H1 (cell line): Measurements from ENCODE around the gene TRIM41. TPM values are rescaled to one million over a fixed set of nuclear protein-coding genes. Genes with fewer than 3 reads are reported as not detected.

Experiments used
- CTCF ChIA-PET: fragments of 300-600 bp; sonication (Branson Sonifier 250); formaldehyde crosslinking; loops from one replicate; lab custom pipeline; 2021; ENCODE audit not compliant: partially characterized antibody; lab: Charles Lee
- POLR2A ChIA-PET: fragments of 300-600 bp; sonication (Branson Sonifier 250); formaldehyde crosslinking; loops from one replicate; lab custom pipeline; 2021; ENCODE audit warnings: inconsistent platforms; ENCODE audit not compliant: partially characterized antibody; lab: Charles Lee
- DNase-seq, 2 experiments: peaks; one replicate each; pipeline versions ENCODE4 v3.0.0 to v3.0.0-alpha.2; 2010 to 2022; ENCODE audit warnings: low spot score in 2 of 2, low read depth in 1 of 2, mixed read lengths in 1 of 2
- FAIRE-seq: peaks from 2 replicates; lab custom pipeline; 2011; peaks lifted over from hg19 to GRCh38; lab: Jason Lieb, UNC
- H2AFZ ChIP-seq: 2 replicates; pipeline ENCODE4 v1.8.1; 2012; ENCODE audit warnings: low read length, inconsistent platforms
- H2AK5ac ChIP-seq: 2 replicates; pipeline ENCODE4 v1.6.1; 2013; ENCODE audit warnings: low read depth, low read length
- H2BK120ac ChIP-seq: replicated peaks from 2 replicates; pipeline ENCODE3; 2013; ENCODE audit warnings: low read depth, low read length, inconsistent platforms
- H2BK12ac ChIP-seq: 2 replicates; pipeline ENCODE4 v1.6.1; 2013; ENCODE audit warnings: low read depth, low read length
- H2BK15ac ChIP-seq: 2 replicates; pipeline ENCODE4 v1.6.1; 2013; ENCODE audit warnings: low read length
- H2BK20ac ChIP-seq: 2 replicates; pipeline ENCODE4 v1.6.1; 2013; ENCODE audit warnings: low read length
- H2BK5ac ChIP-seq: 2 replicates; pipeline ENCODE4 v1.6.1; 2013; ENCODE audit warnings: low read depth, low read length
- H3K14ac ChIP-seq: 2 replicates; pipeline ENCODE4 v1.6.1; 2013; ENCODE audit warnings: inconsistent platforms; ENCODE audit not compliant: insufficient read length
- H3K18ac ChIP-seq: 2 replicates; pipeline ENCODE4 v1.6.1; 2013; ENCODE audit warnings: low read length; ENCODE audit errors: extremely low read depth
- H3K23ac ChIP-seq: 2 replicates; pipeline ENCODE4 v1.6.1; 2013; ENCODE audit warnings: inconsistent platforms; ENCODE audit not compliant: insufficient read length
- H3K23me2 ChIP-seq: 2 replicates; pipeline ENCODE4 v1.6.1; 2013; ENCODE audit warnings: low read depth, low read length
- H3K27ac ChIP-seq: 2 replicates; pipeline ENCODE4 v1.6.1; 2011; ENCODE audit warnings: low read depth, low read length, inconsistent platforms
- H3K27me3 ChIP-seq, 4 experiments: replicated peaks in 1 of 4; 1 replicate in 1 of 4; 2 replicates in 3 of 4; pipeline versions ENCODE4 v1.6.1 to v1.8.1; 2011 to 2013; ENCODE audit warnings: low read length in 3 of 4, mild to moderate bottlenecking in 3 of 4, inconsistent platforms in 2 of 4, mixed read lengths in 2 of 4, moderate library complexity in 1 of 4; ENCODE audit not compliant: control insufficient read depth in 3 of 4, insufficient read depth in 3 of 4; ENCODE audit errors: extremely low read depth in 1 of 4
- H3K36me3 ChIP-seq, 4 experiments: 2 replicates each; pipeline versions ENCODE4 v1.6.1 to v1.8.1; 2011 to 2013; ENCODE audit warnings: mild to moderate bottlenecking in 4 of 4, low read length in 3 of 4, moderate library complexity in 2 of 4, control low read depth in 1 of 4, inconsistent platforms in 1 of 4; ENCODE audit not compliant: insufficient read depth in 4 of 4, control insufficient read depth in 2 of 4
- H3K4ac ChIP-seq: replicated peaks from 2 replicates; pipeline ENCODE3; 2013; ENCODE audit warnings: low read length, low read depth, mixed read lengths, inconsistent platforms; ENCODE audit not compliant: insufficient read length
- H3K4me1 ChIP-seq, 4 experiments: replicated peaks in 1 of 4; 1 replicate in 1 of 4; 2 replicates in 3 of 4; pipeline versions ENCODE4 v1.6.1 to v1.8.1; 2011 to 2013; ENCODE audit warnings: low read length in 3 of 4, inconsistent platforms in 2 of 4, mixed read lengths in 1 of 4; ENCODE audit not compliant: insufficient read depth in 4 of 4, control insufficient read depth in 3 of 4
- H3K4me2 ChIP-seq, 2 experiments: 2 replicates each; pipeline versions ENCODE4 v1.6.1 to v1.8.1; 2011 to 2013; ENCODE audit warnings: low read depth in 2 of 2, low read length in 2 of 2, control low read depth in 1 of 2, inconsistent platforms in 1 of 2, mild to moderate bottlenecking in 1 of 2; ENCODE audit not compliant: insufficient read depth in 1 of 2
- H3K4me3 ChIP-seq, 4 experiments: fragments of 200-600, 300-600 bp in 1 of 4; sonication (generic), shearing (Covaris generic), sonication (Bioruptor Twin) in 1 of 4; 2 replicates each; pipeline versions ENCODE4 v1.5.1 to v1.8.1; 2011 to 2016; ENCODE audit warnings: low read length in 4 of 4, low read depth in 3 of 4, control low read depth in 2 of 4, inconsistent platforms in 2 of 4, mild to moderate bottlenecking in 2 of 4, mixed read lengths in 1 of 4, moderate library complexity in 1 of 4; ENCODE audit not compliant: insufficient read depth in 2 of 4; ENCODE audit errors: extremely low read depth in 1 of 4
- H3K56ac ChIP-seq: replicated peaks from 2 replicates; pipeline ENCODE3; 2013; ENCODE audit warnings: low read depth, mild to moderate bottlenecking, mixed read lengths, low read length, inconsistent platforms; ENCODE audit not compliant: insufficient read length
- H3K79me1 ChIP-seq: 2 replicates; pipeline ENCODE4 v1.6.1; 2013; ENCODE audit warnings: low read depth, low read length, control low read depth
- H3K79me2 ChIP-seq, 2 experiments: 2 replicates each; pipeline versions ENCODE4 v1.6.1 to v1.8.1; 2012 to 2013; ENCODE audit warnings: low read length in 2 of 2, mild to moderate bottlenecking in 2 of 2, inconsistent platforms in 1 of 2; ENCODE audit not compliant: insufficient read depth in 2 of 2, control insufficient read depth in 1 of 2
- H3K9ac ChIP-seq, 4 experiments: replicated peaks in 1 of 4; 1 replicate in 1 of 4; 2 replicates in 3 of 4; pipeline versions ENCODE4 v1.6.1 to v1.8.1; 2011 to 2013; ENCODE audit warnings: low read depth in 3 of 4, low read length in 3 of 4, control low read depth in 2 of 4, mild to moderate bottlenecking in 2 of 4, moderate library complexity in 2 of 4, inconsistent platforms in 1 of 4; ENCODE audit errors: extremely low read depth in 1 of 4
- H3K9me3 ChIP-seq, 2 experiments: 2 replicates each; pipeline versions ENCODE4 v1.6.1 to v1.8.1; 2012 to 2013; ENCODE audit warnings: mild to moderate bottlenecking in 2 of 2, moderate library complexity in 2 of 2, control low read depth in 1 of 2, inconsistent platforms in 1 of 2, low read depth in 1 of 2, low read length in 1 of 2, mixed read lengths in 1 of 2; ENCODE audit not compliant: insufficient read depth in 2 of 2
- H4K20me1 ChIP-seq, 2 experiments: replicated peaks in 1 of 2; 2 replicates each; pipeline versions ENCODE3 to v1.8.1; 2011 to 2013; ENCODE audit warnings: inconsistent platforms in 2 of 2, low read length in 2 of 2, mild to moderate bottlenecking in 1 of 2; ENCODE audit not compliant: insufficient read depth in 2 of 2, control insufficient read depth in 1 of 2
- H4K5ac ChIP-seq: 2 replicates; pipeline ENCODE4 v1.6.1; 2013; ENCODE audit warnings: low read length, low read depth, mixed read lengths, inconsistent platforms; ENCODE audit not compliant: insufficient read length
- H4K8ac ChIP-seq: 2 replicates; pipeline ENCODE4 v1.8.0; 2013; ENCODE audit warnings: mild to moderate bottlenecking, moderate library complexity, low read length, inconsistent platforms; ENCODE audit not compliant: insufficient read depth; ENCODE audit errors: extremely low read depth
- H4K91ac ChIP-seq: replicated peaks from 2 replicates; pipeline ENCODE3; 2013; ENCODE audit warnings: low read length, mixed read lengths, inconsistent platforms; ENCODE audit not compliant: insufficient read length
- ASH2L ChIP-seq: fragments of 200-600, 300-600 bp; sonication (generic); IDR thresholded peaks from one replicate; pipeline ENCODE4 v1.7.1; 2017; ENCODE audit warnings: low read length
- BCL11A ChIP-seq, 2 experiments: IDR thresholded peaks; one replicate each; pipeline ENCODE4 v1.6.1; 2011; ENCODE audit warnings: low read depth in 2 of 2, low read length in 2 of 2, mild to moderate bottlenecking in 2 of 2
- CHD2 ChIP-seq: IDR thresholded peaks from 2 replicates; pipeline ENCODE4 v1.6.1; 2012; ENCODE audit warnings: low read length, improper control_type of control experiment
- SUZ12 ChIP-seq: fragments of 200-600 bp; sonication (generic); IDR thresholded peaks from 2 replicates; pipeline ENCODE4 v1.6.1; 2012; ENCODE audit warnings: mild to moderate bottlenecking, inconsistent platforms, low read length, moderate library complexity, mixed read lengths
- WGBS, 2 experiments: shearing (Covaris generic) in 1 of 2; methylation state at CpG; one replicate each; pipeline versions ENCODE4 v1.1.6 to v1.1.7; 2013 to 2015; ENCODE audit warnings: low lambda C conversion rate in 2 of 2, mixed read lengths in 2 of 2, inconsistent platforms in 1 of 2, low coverage in 1 of 2, missing lambda C conversion rate in 1 of 2; ENCODE audit not compliant: insufficient replicate concordance in 2 of 2, insufficient coverage in 1 of 2, insufficient read length in 1 of 2; ENCODE audit errors: extremely low coverage in 1 of 2, missing lambda C conversion rate in 1 of 2; 5-methylcytosine and 5-hydroxymethylcytosine counted together
- polyA plus RNA-seq, 7 experiments: library from polyadenylated mRNA; depleted of rRNA in 3 of 7; stranded (reverse) in 5 of 7; unstranded in 2 of 7; fragments of >200 nt in 5 of 7; fragments of 200-250 nt in 2 of 7; gene quantifications; 1 replicate in 5 of 7; 2 replicates in 1 of 7; 4 replicates in 1 of 7; pipeline versions ENCODE4 v1.2.1 to v1.2.3, GENCODE V29; 2011 to 2013; ENCODE audit warnings: missing spikeins in 2 of 7, mixed read lengths in 2 of 7
- total RNA-seq: library from RNA; stranded (reverse); fragmentation: NEBNext Ultra II Directional; extraction: Animal tissue kit (Norgen Biotek cat#: 25700); gene quantifications from 2 replicates; pipeline ENCODE4 v1.2.1, GENCODE V29; 2021

The TRIM41 gene
- total and polyA plus RNA-seq, 2 of the 8 experiments (the other 6 are each of a cell fraction or from before 2014, with no cell fraction given) = 12.9 to 21.6 TPM

- Histone ChIP-seq H2AK5ac (no peak overlapping the region), H3K18ac (no peak overlapping the region), H2BK120ac (no peak overlapping the region), H4K8ac (no peak overlapping the region), H3K23me2 (peaks cover 17% of the 10 kb centered on the region), H3K9me3 (no peaks in the 10 kb centered on the region), H3K56ac (no peak overlapping the region), H3K14ac (no peak overlapping the region), H2BK15ac (no peak overlapping the region), H2BK12ac (0 out of 2 replicates have a peak overlapping the region, but pooled peaks have one; percentile 7), H3K23ac (no peak overlapping the region), H4K20me1 (peaks cover 0 to 4% of the 10 kb centered on the region in 2 experiments), H2BK20ac (no peak overlapping the region), H3K9ac (peak overlapping the region in 2 of 4 experiments; percentile 57 to 69; a peak in 3 of 7 replicates), H3K36me3 (no peaks in the 10 kb centered on the region), H4K91ac (no peak overlapping the region), H3K4ac (no peak overlapping the region), H3K4me3 (peak overlapping the region; percentile 46 to 76 (median 63); a peak in 7 of 8 replicates), H3K4me1 (peaks cover 0 to 2% (median 0%) of the 10 kb centered on the region in 4 experiments; a peak in 3 of 7 replicates), H3K79me2 (no peaks in the 10 kb centered on the region), H3K79me1 (no peaks in the 10 kb centered on the region), H3K4me2 (peak overlapping the region; percentile 92 to 97), H2BK5ac (no peak overlapping the region), H2AFZ (no peak overlapping the region), H4K5ac (no peak overlapping the region), H3K27me3 (peaks cover 0 to 5% (median 1%) of the 10 kb centered on the region in 4 experiments; a peak in 2 of 7 replicates), H3K27ac (no peak overlapping the region)
- 16% methylated on average over 13 of the region's 13 CpGs; no CpG with 5 or more reads in 1 of the 2 experiments for WGBS, 2 experiments
- no peak for DNase-seq
- CTCF ChIA-PET = no interaction called here
- TF ChIP-seq SUZ12 = no peak
- TF ChIP-seq ASH2L = no peak
- TF ChIP-seq BCL11A (IDR thresholded peaks at IDR 0.05; ENCODE audit: low read depth in 2 of 2, low read length in 2 of 2) = no peak
- no peak for TF ChIP-seq CHD2
- POLR2A ChIA-PET = interaction anchor here (1.0 kb wide), 1 partner anchor 11 kb away, joined by 4 read pairs; no protein-coding TSS in a partner anchor
- no peak for FAIRE-seq
Measured at GRCh38 chr5:181217803-181218062, 5.3 kb upstream of the TRIM41 start.
